HCT116 (cell line): ENCODE measurements around the gene UROD. TPM values are rescaled to one million over a fixed set of nuclear protein-coding genes. Genes with fewer than 3 reads are reported as not detected.

ENCODE experiments used
- ATAC-seq: fragments of 200-7000 bp; cut with Tn5 transposase; 2 replicates; pipeline ENCODE4 v1.9.1; 2020; ENCODE audit warnings: mild to moderate bottlenecking, moderate library complexity
- BruUV-seq: library from RNA; stranded (reverse); fragments of 400-500 nt; replicated peaks from 2 replicates; lab custom pipeline; 2021; lab: Mats Ljungman, UMichigan
- CTCF ChIA-PET: fragments of 300-600 bp; sonication (Branson Sonifier 250); formaldehyde crosslinking; loops from one replicate; lab custom pipeline; 2021; ENCODE audit warnings: antibody characterized with exemption; lab: Charles Lee
- POLR2A ChIA-PET: fragments of 300-600, 350-600 bp; sonication (Branson Sonifier 250); formaldehyde crosslinking; loops from one replicate; lab custom pipeline; 2021; ENCODE audit warnings: antibody characterized with exemption; lab: Charles Lee
- RAD21 ChIA-PET, 2 experiments: fragments of 300-600 bp; sonication (Branson Sonifier 250); formaldehyde crosslinking; loops; one replicate each; lab custom pipeline; 2023; ENCODE audit warnings: low total read pairs in 2 of 2; ENCODE audit not compliant: uncharacterized antibody in 2 of 2, unreplicated experiment in 2 of 2, low non-redundant PET in 1 of 2; lab: Charles Lee
- DNase-seq: peaks from one replicate; pipeline ENCODE4 v3.0.0-alpha.2; 2010; ENCODE audit warnings: low read depth, low spot score
- H2AFZ ChIP-seq: fragments of 200-600 bp; shearing (Covaris generic), sonication (generic); 2 replicates; pipeline ENCODE4 v1.6.1; 2017; ENCODE audit warnings: low read depth, mixed run types, mixed read lengths, antibody characterized with exemption, low read length; ENCODE audit not compliant: poor library complexity, severe bottlenecking
- H3K27ac ChIP-seq: 2 replicates; pipeline ENCODE4 v1.5.1; 2012; ENCODE audit warnings: low read depth, low read length
- H3K27me3 ChIP-seq: fragments of 200-600 bp; sonication (generic); 2 replicates; pipeline ENCODE4 v1.6.1; 2016; ENCODE audit warnings: mixed run types, low read length, mixed read lengths; ENCODE audit not compliant: insufficient read depth
- H3K36me3 ChIP-seq, 2 experiments: fragments of 200-500 bp in 1 of 2; fragments of 200-600 bp in 1 of 2; sonication (Bioruptor generic) in 1 of 2; sonication (generic) in 1 of 2; 2 replicates each; pipeline versions ENCODE4 v1.5.1 to v1.6.1; 2014 to 2016; ENCODE audit warnings: low read length in 2 of 2, inconsistent platforms in 1 of 2, mixed read lengths in 1 of 2, mixed run types in 1 of 2; ENCODE audit not compliant: insufficient read depth in 2 of 2, control insufficient read depth in 1 of 2
- H3K4me1 ChIP-seq, 2 experiments: fragments of 200-600 bp in 1 of 2; sonication (generic) in 1 of 2; 2 replicates each; pipeline versions ENCODE4 v1.5.1 to v1.6.1; 2012 to 2017; ENCODE audit warnings: low read length in 2 of 2, inconsistent platforms in 1 of 2, mild to moderate bottlenecking in 1 of 2, mixed read lengths in 1 of 2, mixed run types in 1 of 2, moderate library complexity in 1 of 2; ENCODE audit not compliant: insufficient read depth in 2 of 2, control insufficient read depth in 1 of 2
- H3K4me2 ChIP-seq: fragments of 200-600 bp; sonication (generic); 2 replicates; pipeline ENCODE4 v1.6.1; 2017; ENCODE audit warnings: mixed run types, low read length, mixed read lengths
- H3K4me3 ChIP-seq, 2 experiments: fragments of 200-600 bp in 1 of 2; sonication (generic) in 1 of 2; replicated peaks in 1 of 2; 2 replicates each; pipeline ENCODE4 v1.5.1; 2011 to 2016; ENCODE audit warnings: low read length in 2 of 2, control low read depth in 1 of 2, low read depth in 1 of 2, mild to moderate bottlenecking in 1 of 2, mixed read lengths in 1 of 2, mixed run types in 1 of 2
- H3K79me2 ChIP-seq: fragments of 200-600 bp; sonication (generic); 2 replicates; pipeline ENCODE4 v1.6.1; 2017; ENCODE audit warnings: mild to moderate bottlenecking, mixed run types, low read length, moderate library complexity, mixed read lengths; ENCODE audit not compliant: insufficient read depth
- H3K9ac ChIP-seq: fragments of 200-600 bp; sonication (generic); 2 replicates; pipeline ENCODE4 v1.6.1; 2016; ENCODE audit warnings: low read length, mixed read lengths
- H3K9me2 ChIP-seq: fragments of 200-600 bp; sonication (generic), shearing (Covaris generic); 2 replicates; pipeline ENCODE4 v1.6.1; 2017; ENCODE audit warnings: mixed run types, mild to moderate bottlenecking, moderate library complexity; ENCODE audit not compliant: insufficient read depth
- H3K9me3 ChIP-seq, 2 experiments: fragments of 200-500 bp in 1 of 2; fragments of 200-600 bp in 1 of 2; sonication (Bioruptor generic) in 1 of 2; sonication (generic) in 1 of 2; 2 replicates each; pipeline ENCODE4 v1.6.1; 2014 to 2017; ENCODE audit warnings: low read length in 2 of 2, mixed read lengths in 2 of 2, inconsistent platforms in 1 of 2, low read depth in 1 of 2, mild to moderate bottlenecking in 1 of 2, mixed run types in 1 of 2, moderate library complexity in 1 of 2; ENCODE audit not compliant: control insufficient read depth in 1 of 2, insufficient read depth in 1 of 2
- H4K20me1 ChIP-seq: fragments of 200-600 bp; sonication (generic), shearing (Covaris generic); 2 replicates; pipeline ENCODE4 v1.6.1; 2017; ENCODE audit warnings: mixed run types, mild to moderate bottlenecking, moderate library complexity; ENCODE audit not compliant: insufficient read depth
- CBX3 ChIP-seq: IDR thresholded peaks from 2 replicates; pipeline ENCODE4 v1.6.1; 2012; ENCODE audit warnings: low read depth
- EGR1 ChIP-seq: IDR thresholded peaks from 2 replicates; pipeline ENCODE4 v1.6.1; 2012; ENCODE audit warnings: low read depth
- ELF1 ChIP-seq: IDR thresholded peaks from 2 replicates; pipeline ENCODE4 v1.6.1; 2012; ENCODE audit warnings: low read depth, borderline replicate concordance
- POLR2A ChIP-seq: IDR thresholded peaks from 2 replicates; pipeline ENCODE4 v1.7.0; 2011; ENCODE audit warnings: borderline replicate concordance; ENCODE audit not compliant: insufficient read depth, insufficient read length; ENCODE audit errors: extremely low read depth
- RAD21 ChIP-seq: IDR thresholded peaks from 2 replicates; pipeline ENCODE4 v1.6.1; 2012; ENCODE audit warnings: low read depth, mild to moderate bottlenecking
- SRF ChIP-seq: IDR thresholded peaks from 2 replicates; pipeline ENCODE4 v1.6.1; 2012; ENCODE audit warnings: low read depth
- TCF7L2 ChIP-seq: IDR thresholded peaks from 2 replicates; pipeline ENCODE4 v1.7.0; 2011; ENCODE audit warnings: borderline replicate concordance, inconsistent platforms; ENCODE audit not compliant: insufficient read depth, insufficient read length; ENCODE audit errors: extremely low read depth
- intact Hi-C: fragments of 100-400 bp; cut with micrococcal nuclease; formaldehyde crosslinking; loops from 2 replicates; pipeline ENCODE4 v1.10.0; 2022
- total RNA-seq: library from RNA; stranded (reverse); gene quantifications from one replicate; pipeline ENCODE4 v1.2.1, GENCODE V29; 2021; ENCODE audit not compliant: unreplicated experiment

UROD gene
- total RNA-seq, 1 experiment from 2014 or later: 73.7 TPM

DNA sequence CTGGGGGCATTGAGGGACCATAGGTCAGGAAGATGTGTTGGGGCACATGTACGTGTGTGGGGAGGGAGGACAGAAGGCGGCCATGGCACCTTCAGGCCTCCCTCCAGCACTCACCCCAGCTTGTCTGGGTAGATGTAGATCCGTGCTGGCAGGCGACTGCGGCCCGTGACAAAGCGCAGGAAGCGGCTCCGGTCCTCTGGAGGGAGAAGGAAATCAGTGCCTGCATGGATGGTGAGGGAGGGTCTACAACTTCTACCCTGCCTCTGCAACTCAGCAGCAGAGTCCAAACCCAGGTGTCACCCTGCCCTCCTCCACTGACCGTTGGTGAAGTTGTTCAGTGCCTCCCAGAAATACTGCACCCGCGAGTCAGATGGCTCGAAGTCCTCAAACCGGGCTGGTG lies 8.3 kb upstream of the UROD start:
- no peak for TF ChIP-seq TCF7L2
- no peak for TF ChIP-seq POLR2A
- no peak for TF ChIP-seq ELF1
- TF ChIP-seq EGR1: no peak

DNA sequence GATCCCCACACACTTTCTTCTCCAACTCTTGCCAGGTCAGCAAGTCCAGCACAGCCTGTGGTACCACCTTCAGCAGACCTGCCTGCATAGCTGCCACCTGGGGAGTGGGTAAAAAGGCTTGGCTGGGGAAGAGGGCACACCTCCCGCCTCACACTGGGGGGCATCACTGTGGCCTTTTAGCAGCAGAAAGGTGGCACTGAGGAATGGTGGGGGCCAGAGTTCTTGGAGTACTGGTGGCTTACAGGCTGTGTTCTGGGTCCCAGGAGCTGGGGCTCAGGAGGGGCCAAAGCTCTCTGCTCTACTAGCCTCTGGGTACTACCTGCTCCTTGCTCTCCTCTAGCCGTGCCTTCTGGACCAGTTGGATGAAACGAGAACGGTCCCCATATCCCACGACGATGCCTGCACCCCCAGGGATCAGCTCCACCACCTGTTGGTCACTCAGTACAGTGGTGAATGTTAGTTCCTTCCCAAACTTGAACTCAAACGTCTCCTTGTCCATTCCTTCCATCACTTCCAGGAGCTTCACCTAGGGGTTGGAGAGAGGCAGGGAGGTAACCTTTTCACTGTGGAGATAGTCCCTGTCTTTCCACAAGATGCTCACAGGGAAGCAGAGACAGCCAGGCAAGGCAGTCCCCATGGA lies 7.7 kb upstream of the UROD start:
- H3K9me3 ChIP-seq: no peaks in the 10 kb centered on the region
- H3K79me2 ChIP-seq: no peaks in the 10 kb centered on the region
- H2AFZ ChIP-seq: no peak overlapping the region
- TF ChIP-seq CBX3 (no peak), SRF (no peak), RAD21 (no peak)
- H3K36me3 ChIP-seq: peaks cover 8 to 16% of the 10 kb centered on the region in 2 experiments; a peak in 3 of 4 replicates
- H3K4me3 ChIP-seq: no peak overlapping the region
- no peaks in the 10 kb centered on the region for H3K9me2 ChIP-seq
- no peaks in the 10 kb centered on the region for H4K20me1 ChIP-seq
- ChIA-PET CTCF (no interaction called here), RAD21 (interaction anchor here in 1 of 2 experiments (0.6 kb wide), 1 partner anchor 96 kb away, joined by 3 read pairs; no protein-coding TSS in a partner anchor), POLR2A (no interaction called here)
- DNase-seq (no peak), ATAC-seq (no peak)
- intact Hi-C loops: no loop called here
- no peaks in the 10 kb centered on the region for H3K27me3 ChIP-seq
- no peaks in the 10 kb centered on the region for H3K4me1 ChIP-seq
- no TSS peak for BruUV-seq
- H3K4me2 ChIP-seq: no peak overlapping the region
- no peak overlapping the region for H3K9ac ChIP-seq
- H3K27ac ChIP-seq: no peak overlapping the region

More for the DNA sequence above, 8.3 kb upstream of the UROD start:
- no peak overlapping the region for H3K4me2 ChIP-seq
- H4K20me1 ChIP-seq: no peaks in the 10 kb centered on the region
- DNase-seq (no peak), ATAC-seq (no peak)
- H3K9ac ChIP-seq: no peak overlapping the region
- ChIA-PET RAD21 (no interaction called here), POLR2A (no interaction called here), CTCF (no interaction called here)
- H3K36me3 ChIP-seq: peaks cover 8 to 16% of the 10 kb centered on the region in 2 experiments; a peak in 3 of 4 replicates
- H3K27ac ChIP-seq: no peak overlapping the region
- no peak overlapping the region for H2AFZ ChIP-seq
- no peaks in the 10 kb centered on the region for H3K79me2 ChIP-seq
- no peak overlapping the region for H3K4me3 ChIP-seq
- H3K4me1 ChIP-seq: no peaks in the 10 kb centered on the region
- H3K9me3 ChIP-seq: no peaks in the 10 kb centered on the region
- no peaks in the 10 kb centered on the region for H3K9me2 ChIP-seq
- no TSS peak for BruUV-seq
- intact Hi-C loops: no loop called here
- H3K27me3 ChIP-seq: no peaks in the 10 kb centered on the region
